Choroid plexus epithelial cell (primary cell): ENCODE results near the gene XIAP.
"Not testable (repeated sequence)": the region's sequence is repeated elsewhere in the genome, so short reads cannot be mapped to it uniquely, and the experiment has no call there.

Experiments used
- DNase-seq: peaks from one replicate; pipeline ENCODE4 v3.0.0-alpha.2; 2010; ENCODE audit warnings: low read depth
- H3K4me3 ChIP-seq: 2 replicates; pipeline ENCODE4 v1.5.1; 2011; ENCODE audit warnings: low read depth, mild to moderate bottlenecking, control low read depth, low read length, moderate library complexity
- CTCF ChIP-seq: conservative IDR thresholded peaks from 2 replicates; pipeline ENCODE4 v1.5.1; 2011; ENCODE audit warnings: low read depth, mild to moderate bottlenecking, control low read depth, inconsistent platforms, low read length, moderate library complexity

XIAP gene

DNA sequence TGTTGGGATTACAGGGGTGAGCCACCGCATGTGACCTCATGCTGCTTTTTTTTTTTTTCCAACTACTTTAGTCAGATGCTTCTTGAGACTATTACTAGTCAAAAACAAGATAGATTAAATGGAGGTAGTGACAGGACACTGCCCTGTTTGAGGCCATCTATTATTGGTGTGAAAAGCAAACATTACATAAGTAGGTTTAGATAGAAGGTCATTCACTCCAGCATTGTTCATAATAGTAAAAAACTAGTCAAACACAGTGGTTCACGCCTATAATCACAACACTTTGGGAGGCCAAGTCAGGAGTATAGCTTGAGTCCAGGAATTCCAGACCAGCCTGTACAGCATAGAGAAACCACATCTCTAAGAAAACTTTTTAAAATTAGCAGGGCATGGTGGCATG is 16.3 kb downstream of the XIAP start:
- no peak for TF ChIP-seq CTCF
- no peak overlapping the region for H3K4me3 ChIP-seq
- no peak for DNase-seq

GRCh38 chrX:123876844-123877243 is 17.0 kb downstream of the XIAP start:
- DNase-seq: no peak
- no peak for TF ChIP-seq CTCF
- H3K4me3 ChIP-seq: no peak overlapping the region

GRCh38 chrX:123878252-123878721 is 18.4 kb downstream of the XIAP start:
- no peak for TF ChIP-seq CTCF
- peak; percentile 38 for DNase-seq
- no peak overlapping the region for H3K4me3 ChIP-seq

- TF ChIP-seq CTCF: no peak
- no peak for DNase-seq
- no peak overlapping the region for H3K4me3 ChIP-seq
These were observed 21.5 kb downstream of the XIAP start for GRCh38 chrX:123881330-123881729.

GRCh38 chrX:123882391-123882790 is 22.5 kb downstream of the XIAP start:
- H3K4me3 ChIP-seq: no peak overlapping the region
- DNase-seq: no peak
- no peak for TF ChIP-seq CTCF

GRCh38 chrX:123884809-123885408 is 25.1 kb downstream of the XIAP start:
- peak; percentile 70 for DNase-seq
- H3K4me3 ChIP-seq: no peak overlapping the region
- peak; percentile 38 for TF ChIP-seq CTCF

GRCh38 chrX:123899701-123900100 is 39.8 kb downstream of the XIAP start:
- no peak for TF ChIP-seq CTCF
- no peak overlapping the region for H3K4me3 ChIP-seq
- peak; percentile 52 for DNase-seq

GRCh38 chrX:123903261-123903660 is 43.4 kb downstream of the XIAP start:
- H3K4me3 ChIP-seq, DNase-seq: not testable (repeated sequence)
